ENCODE measurements around the gene DMAC2.
A peak's percentile ranks its signal among the peaks of the same experiment; 100 is the strongest.

DMAC2 gene

GRCh38 chr19:41430922-41431321 is 8.8 kb downstream of the DMAC2 start:
- Histone ChIP-seq H3K4me3 (ENCODE audit: insufficient read depth, low read depth, low read length) (no peak overlapping the region), H3K27ac (ENCODE audit: insufficient read depth, low read depth, low read length, poor library complexity, severe bottlenecking) (no peak overlapping the region), H3K9me3 (ENCODE audit: control insufficient read depth, low read length) (no peaks in the 10 kb centered on the region), H3K4me1 (ENCODE audit: control insufficient read depth, insufficient read depth, low read length) (peaks cover 13% of the 10 kb centered on the region), H3K36me3 (ENCODE audit: control insufficient read depth, insufficient read depth, low read length) (peaks cover 21% of the 10 kb centered on the region), H3K27me3 (ENCODE audit: control insufficient read depth, insufficient read depth, low read length, poor library complexity, severe bottlenecking) (no peaks in the 10 kb centered on the region)
- WGBS, 2 experiments: 87 to 88% methylated on average over 6 of the region's 6 CpGs

DNA sequence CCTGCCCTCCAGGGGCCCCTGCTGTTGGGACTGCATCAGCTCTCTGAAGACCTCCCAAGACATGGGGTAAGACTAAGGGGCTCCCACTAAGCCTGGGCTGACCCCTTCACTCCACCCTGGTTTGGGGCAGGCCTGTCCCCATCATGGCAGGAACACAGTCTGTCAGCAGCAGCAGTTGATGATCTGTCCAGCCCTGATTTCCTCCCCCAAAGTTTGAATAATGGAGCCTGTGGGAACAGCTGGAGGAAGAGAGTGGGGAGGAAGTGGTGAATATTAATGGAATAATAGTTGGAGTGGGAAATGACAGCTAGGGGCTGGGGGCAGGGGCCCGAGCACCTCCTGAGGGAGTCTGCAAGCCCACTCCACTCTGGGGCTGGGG is 11.2 kb downstream of the DMAC2 start:
- Histone ChIP-seq H3K27ac (ENCODE audit: insufficient read depth, low read depth, low read length, poor library complexity, severe bottlenecking) (no peak overlapping the region), H3K9me3 (ENCODE audit: control insufficient read depth, low read length) (no peaks in the 10 kb centered on the region), H3K27me3 (ENCODE audit: control insufficient read depth, insufficient read depth, low read length, poor library complexity, severe bottlenecking) (no peaks in the 10 kb centered on the region), H3K4me1 (ENCODE audit: control insufficient read depth, insufficient read depth, low read length) (peaks cover 13% of the 10 kb centered on the region), H3K36me3 (ENCODE audit: control insufficient read depth, insufficient read depth, low read length) (peaks cover 21% of the 10 kb centered on the region), H3K4me3 (ENCODE audit: insufficient read depth, low read depth, low read length) (no peak overlapping the region)
- WGBS, 2 experiments: 85% methylated on average over 1 of the region's 1 CpG

DNA sequence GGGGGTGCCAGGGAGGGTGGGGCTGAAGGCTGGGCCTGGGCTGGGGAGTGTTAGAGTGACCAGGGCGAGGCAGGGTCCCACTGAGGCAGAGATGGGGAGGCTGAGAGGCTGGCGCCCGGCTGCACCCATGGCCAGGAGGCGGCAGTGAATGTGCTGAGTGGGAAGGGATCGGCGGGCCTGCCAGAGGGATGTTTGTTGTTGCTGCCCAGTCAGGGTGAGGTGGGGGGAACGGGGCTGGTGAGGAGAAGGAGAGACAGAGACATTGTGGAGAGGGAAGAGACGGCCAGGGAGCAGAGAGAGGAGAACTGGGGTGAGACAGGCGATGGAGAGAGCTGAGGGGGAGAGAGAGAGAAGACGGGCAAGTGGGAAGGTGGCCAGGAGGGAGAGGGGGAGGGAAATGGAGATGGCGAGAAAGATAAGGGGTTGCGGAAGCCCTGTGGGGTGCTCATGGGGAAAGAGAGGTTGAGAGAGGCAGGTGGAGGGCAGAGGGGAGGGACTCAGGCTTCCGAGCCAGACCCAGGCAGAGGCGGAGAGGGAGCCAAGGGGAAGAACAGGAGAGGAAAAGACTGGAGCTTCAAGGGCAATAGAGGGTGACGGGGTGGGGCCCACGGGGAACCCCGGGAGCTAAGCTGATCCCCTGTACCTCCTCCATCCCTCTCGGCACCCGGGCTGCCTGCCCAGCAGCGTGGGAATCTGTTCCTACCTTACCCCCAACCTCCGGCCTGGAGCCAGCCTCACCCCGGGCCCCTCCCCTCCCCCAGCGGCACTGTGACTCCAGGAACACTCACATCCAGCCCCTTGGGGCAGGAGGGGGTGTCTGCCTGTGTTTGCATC is 11.8 kb downstream of the DMAC2 start:
- peak overlapping the region; percentile 41 for H3K4me3 ChIP-seq (ENCODE audit: insufficient read depth, low read depth, low read length)
- no peak overlapping the region for H3K27ac ChIP-seq (ENCODE audit: insufficient read depth, low read depth, low read length, poor library complexity, severe bottlenecking)
- H3K27me3 ChIP-seq (ENCODE audit: control insufficient read depth, insufficient read depth, low read length, poor library complexity, severe bottlenecking): no peaks in the 10 kb centered on the region
- 19 to 20% methylated on average over 23 of the region's 23 CpGs for WGBS, 2 experiments
- no peaks in the 10 kb centered on the region for H3K9me3 ChIP-seq (ENCODE audit: control insufficient read depth, low read length)
- peaks cover 18% of the 10 kb centered on the region for H3K36me3 ChIP-seq (ENCODE audit: control insufficient read depth, insufficient read depth, low read length)
- H3K4me1 ChIP-seq (ENCODE audit: control insufficient read depth, insufficient read depth, low read length): peaks cover 13% of the 10 kb centered on the region

- Histone ChIP-seq H3K9me3 (ENCODE audit: control insufficient read depth, low read length) (no peaks in the 10 kb centered on the region), H3K4me1 (ENCODE audit: control insufficient read depth, insufficient read depth, low read length) (peaks cover 13% of the 10 kb centered on the region), H3K27me3 (ENCODE audit: control insufficient read depth, insufficient read depth, low read length, poor library complexity, severe bottlenecking) (no peaks in the 10 kb centered on the region), H3K4me3 (ENCODE audit: insufficient read depth, low read depth, low read length) (peak within 1 kb of the TSS; percentile 41), H3K36me3 (ENCODE audit: control insufficient read depth, insufficient read depth, low read length) (peaks cover 12% of the 10 kb centered on the region), H3K27ac (ENCODE audit: insufficient read depth, low read depth, low read length, poor library complexity, severe bottlenecking) (no peak within 1 kb of the TSS)
- 9 to 11% methylated on average over 19 of the region's 19 CpGs for WGBS, 2 experiments
Observed at GRCh38 chr19:41426952-41427646, 12.6 kb downstream of the DMAC2 start, which contains the start of gene B3GNT8. B3GNT8 (minus strand) TSS chr19:41427374; CDS start chr19:41426778, 596 bp downstream.

DNA sequence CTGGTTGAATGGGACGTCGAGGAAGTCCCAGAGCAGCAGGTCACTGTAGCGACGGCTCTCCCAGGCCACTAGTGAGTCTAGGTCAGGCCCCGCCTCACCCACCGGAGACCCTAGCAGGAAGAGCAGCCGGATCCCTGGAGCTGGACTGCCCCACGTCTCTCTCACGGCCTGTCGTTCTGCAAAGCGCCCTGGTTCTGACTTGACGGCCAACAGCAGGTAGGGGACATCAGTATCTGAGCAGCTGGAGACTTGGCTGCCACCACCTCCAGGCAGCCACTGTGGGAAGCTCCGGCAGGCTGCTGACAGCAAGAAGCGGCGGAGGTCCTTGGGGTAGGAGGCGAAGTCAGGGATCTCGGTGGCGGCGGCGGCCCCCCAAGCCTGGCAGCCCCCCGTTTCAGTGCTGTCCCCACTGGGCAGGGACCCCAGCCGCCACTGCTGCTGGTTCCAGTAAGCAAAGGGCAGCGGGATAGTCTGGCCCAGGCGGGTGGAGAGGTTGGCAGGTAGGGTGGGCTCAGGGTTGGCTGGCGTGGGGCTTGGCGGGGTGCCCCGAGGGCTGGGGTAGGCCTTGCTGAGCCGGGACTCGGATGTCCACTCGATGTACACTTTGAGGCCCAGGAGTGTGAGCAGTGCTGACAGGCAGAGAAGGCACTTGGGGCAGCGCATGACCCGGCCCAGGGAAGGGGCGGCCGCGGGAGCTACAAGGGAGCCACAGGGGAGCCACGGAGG is 13.4 kb downstream of the DMAC2 start:
- H3K4me1 ChIP-seq (ENCODE audit: control insufficient read depth, insufficient read depth, low read length): peaks cover 13% of the 10 kb centered on the region
- H3K9me3 ChIP-seq (ENCODE audit: control insufficient read depth, low read length): no peaks in the 10 kb centered on the region
- H3K27ac ChIP-seq (ENCODE audit: insufficient read depth, low read depth, low read length, poor library complexity, severe bottlenecking): no peak overlapping the region
- 90% methylated on average over 36 of the region's 36 CpGs for WGBS, 2 experiments
- H3K4me3 ChIP-seq (ENCODE audit: insufficient read depth, low read depth, low read length): peak overlapping the region; percentile 41
- H3K36me3 ChIP-seq (ENCODE audit: control insufficient read depth, insufficient read depth, low read length): peaks cover 8% of the 10 kb centered on the region
- H3K27me3 ChIP-seq (ENCODE audit: control insufficient read depth, insufficient read depth, low read length, poor library complexity, severe bottlenecking): no peaks in the 10 kb centered on the region

DNA sequence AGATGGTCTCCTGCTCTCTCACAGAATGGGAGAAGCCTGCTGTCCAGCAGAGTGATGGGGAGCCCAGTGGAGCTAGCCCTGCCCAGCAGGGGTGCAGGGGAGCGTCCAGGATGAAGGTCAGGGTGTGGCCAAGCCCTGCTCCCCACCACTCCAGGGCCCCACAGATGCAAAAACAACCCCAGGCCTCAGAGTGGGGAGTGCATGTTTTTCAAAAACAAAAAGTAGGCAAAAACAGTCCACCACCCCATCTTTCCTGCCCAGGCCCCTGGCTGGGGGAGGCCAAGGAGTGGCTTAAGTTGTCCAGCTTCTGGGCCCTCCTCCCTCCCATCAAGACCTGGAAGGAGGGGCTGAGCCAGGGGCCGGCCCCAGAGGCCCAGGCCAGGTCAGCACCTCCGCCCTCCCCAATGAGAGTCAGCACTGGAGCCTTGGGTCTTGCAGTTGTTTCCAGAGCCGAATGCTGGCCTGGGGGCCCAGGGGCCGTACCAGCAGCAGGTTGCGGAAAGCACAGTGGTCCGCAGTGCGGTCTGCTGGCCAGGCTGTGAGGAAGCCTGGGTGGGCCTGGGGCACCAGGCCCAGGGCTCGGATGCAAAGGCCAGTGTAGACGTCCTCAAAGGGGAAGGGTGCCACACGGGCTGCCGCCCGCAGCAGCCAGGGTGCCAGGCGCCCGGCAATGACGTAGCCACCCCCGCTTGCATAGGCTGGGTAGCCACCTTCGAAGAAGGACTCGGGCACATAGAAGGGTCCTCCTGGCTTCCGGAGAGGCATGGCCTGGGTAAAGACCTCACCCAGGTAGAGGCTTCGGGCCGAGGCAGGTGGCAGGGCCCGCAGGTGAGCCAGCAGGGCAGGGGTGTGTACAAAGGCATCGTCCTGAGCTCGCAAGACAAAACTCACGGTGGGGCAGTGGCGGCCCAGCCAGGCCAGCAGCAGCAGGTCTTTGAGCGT is 14.3 kb downstream of the DMAC2 start:
- Histone ChIP-seq H3K9me3 (ENCODE audit: control insufficient read depth, low read length) (no peaks in the 10 kb centered on the region), H3K27me3 (ENCODE audit: control insufficient read depth, insufficient read depth, low read length, poor library complexity, severe bottlenecking) (no peaks in the 10 kb centered on the region), H3K4me1 (ENCODE audit: control insufficient read depth, insufficient read depth, low read length) (peaks cover 13% of the 10 kb centered on the region), H3K36me3 (ENCODE audit: control insufficient read depth, insufficient read depth, low read length) (peaks cover 4% of the 10 kb centered on the region), H3K27ac (ENCODE audit: insufficient read depth, low read depth, low read length, poor library complexity, severe bottlenecking) (no peak overlapping the region), H3K4me3 (ENCODE audit: insufficient read depth, low read depth, low read length) (no peak overlapping the region)
- 94 to 95% methylated on average over 28 of the region's 28 CpGs for WGBS, 2 experiments

GRCh38 chr19:41424335-41425173 is 15.2 kb downstream of the DMAC2 start:
- WGBS, 2 experiments: 91 to 94% methylated on average over 21 of the region's 21 CpGs
- Histone ChIP-seq H3K4me3 (ENCODE audit: insufficient read depth, low read depth, low read length) (no peak overlapping the region), H3K4me1 (ENCODE audit: control insufficient read depth, insufficient read depth, low read length) (peaks cover 13% of the 10 kb centered on the region), H3K27me3 (ENCODE audit: control insufficient read depth, insufficient read depth, low read length, poor library complexity, severe bottlenecking) (no peaks in the 10 kb centered on the region), H3K27ac (ENCODE audit: insufficient read depth, low read depth, low read length, poor library complexity, severe bottlenecking) (no peak overlapping the region), H3K9me3 (ENCODE audit: control insufficient read depth, low read length) (no peaks in the 10 kb centered on the region), H3K36me3 (ENCODE audit: control insufficient read depth, insufficient read depth, low read length) (peaks cover 4% of the 10 kb centered on the region)

DNA sequence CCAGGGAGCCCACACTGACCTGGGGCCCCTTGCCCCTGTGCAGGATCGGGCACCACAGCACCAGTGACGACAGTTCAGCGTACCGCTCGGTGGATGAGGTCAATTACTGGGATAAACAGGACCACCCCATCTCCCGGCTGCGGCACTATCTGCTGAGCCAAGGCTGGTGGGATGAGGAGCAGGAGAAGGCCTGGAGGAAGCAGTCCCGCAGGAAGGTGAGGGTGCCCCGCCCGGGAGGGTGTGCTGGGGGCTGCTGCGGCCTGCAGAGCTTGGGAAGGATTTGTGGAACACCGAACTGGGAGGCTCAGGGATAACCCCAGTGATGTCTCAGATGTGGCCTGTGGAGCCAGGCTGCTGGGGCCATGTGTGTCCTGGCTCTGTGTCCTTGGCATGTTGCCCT is 16.8 kb downstream of the DMAC2 start:
- WGBS, 2 experiments: 94 to 96% methylated on average over 12 of the region's 12 CpGs
- Histone ChIP-seq H3K36me3 (ENCODE audit: control insufficient read depth, insufficient read depth, low read length) (peaks cover 10% of the 10 kb centered on the region), H3K27me3 (ENCODE audit: control insufficient read depth, insufficient read depth, low read length, poor library complexity, severe bottlenecking) (no peaks in the 10 kb centered on the region), H3K4me3 (ENCODE audit: insufficient read depth, low read depth, low read length) (no peak overlapping the region), H3K9me3 (ENCODE audit: control insufficient read depth, low read length) (no peaks in the 10 kb centered on the region), H3K4me1 (ENCODE audit: control insufficient read depth, insufficient read depth, low read length) (peaks cover 11% of the 10 kb centered on the region), H3K27ac (ENCODE audit: insufficient read depth, low read depth, low read length, poor library complexity, severe bottlenecking) (no peak overlapping the region)

DNA sequence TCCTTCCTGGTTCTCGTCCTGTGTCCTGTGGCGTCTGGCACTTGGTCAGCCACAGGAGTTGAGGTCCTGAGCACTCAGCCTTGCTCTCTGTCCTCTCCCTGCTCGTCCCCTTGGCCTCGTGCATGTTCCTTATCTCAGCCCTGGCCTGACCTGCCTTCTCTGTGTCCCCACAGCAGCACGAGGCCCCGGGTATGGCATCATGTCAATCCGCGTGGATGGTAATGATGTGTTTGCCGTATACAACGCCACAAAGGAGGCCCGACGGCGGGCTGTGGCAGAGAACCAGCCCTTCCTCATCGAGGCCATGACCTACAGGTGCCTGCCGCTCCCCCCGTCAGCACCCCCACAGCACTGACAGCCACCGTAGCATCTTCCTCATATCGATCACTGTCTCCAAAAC is 17.3 kb downstream of the DMAC2 start:
- no peaks in the 10 kb centered on the region for H3K27me3 ChIP-seq (ENCODE audit: control insufficient read depth, insufficient read depth, low read length, poor library complexity, severe bottlenecking)
- H3K9me3 ChIP-seq (ENCODE audit: control insufficient read depth, low read length): no peaks in the 10 kb centered on the region
- H3K4me1 ChIP-seq (ENCODE audit: control insufficient read depth, insufficient read depth, low read length): peaks cover 7% of the 10 kb centered on the region
- H3K27ac ChIP-seq (ENCODE audit: insufficient read depth, low read depth, low read length, poor library complexity, severe bottlenecking): no peak overlapping the region
- 91% methylated on average over 18 of the region's 18 CpGs for WGBS, 2 experiments
- H3K36me3 ChIP-seq (ENCODE audit: control insufficient read depth, insufficient read depth, low read length): peaks cover 10% of the 10 kb centered on the region
- H3K4me3 ChIP-seq (ENCODE audit: insufficient read depth, low read depth, low read length): no peak overlapping the region
